Posterior vena cava (tissue), 2 donors: ENCODE measurements around the gene FMC1. TPM values are rescaled to one million over a fixed set of nuclear protein-coding genes. Genes with fewer than 3 reads are reported as not detected.
"Not testable (repeated sequence)": the region's sequence is repeated elsewhere in the genome, so short reads cannot be mapped to it uniquely, and the experiment has no call there.

ENCODE experiments used
- DNase-seq: peaks from one replicate; pipeline ENCODE4 v3.0.0-alpha.2; 2020; ENCODE audit warnings: low spot score
- intact Hi-C, 2 donors: fragments of 100-400 bp; cut with DNase I; formaldehyde crosslinking; loops; one replicate each; pipeline versions ENCODE4 v1.14.1 to v1.14.2; 2022 to 2023
- long read RNA-seq, 2 donors: library from polyadenylated mRNA; unstranded; transcript quantifications; one replicate each; pipeline ENCODE4 v2.0.0, GENCODE V29; 2020 to 2021
- total RNA-seq, 2 donors: library from RNA; stranded (reverse); fragmentation: NEBNext Ultra II Directional; extraction: Animal tissue kit (Norgen Biotek cat#: 25700); gene quantifications; one replicate each; pipeline ENCODE4 v1.2.1, GENCODE V29; 2021
- donor health status: DM: yes; HTN: yes; CAD: no.
- donor health status: DM: yes; HTN: yes; CAD: no.

FMC1 gene
- total RNA-seq: 10 to 100 TPM in 1 of 2 donors, 1 to 10 TPM in 1; 7.9 to 12.8 TPM
- long read RNA-seq, donor 1, transcript FMC1-201 (2 exons, 1,210 nt): major isoform, 5 of 6 reads
- long read RNA-seq, donor 1, partial matches to known transcripts: 0 of 6 reads
- long read RNA-seq, donor 1, other reads (novel, unspliced or antisense): 0 of 6 reads
- long read RNA-seq, donor 2, partial matches to known transcripts: 0 of 1 reads
- long read RNA-seq, donor 2, other reads (novel, unspliced or antisense): 0 of 1 reads

DNA sequence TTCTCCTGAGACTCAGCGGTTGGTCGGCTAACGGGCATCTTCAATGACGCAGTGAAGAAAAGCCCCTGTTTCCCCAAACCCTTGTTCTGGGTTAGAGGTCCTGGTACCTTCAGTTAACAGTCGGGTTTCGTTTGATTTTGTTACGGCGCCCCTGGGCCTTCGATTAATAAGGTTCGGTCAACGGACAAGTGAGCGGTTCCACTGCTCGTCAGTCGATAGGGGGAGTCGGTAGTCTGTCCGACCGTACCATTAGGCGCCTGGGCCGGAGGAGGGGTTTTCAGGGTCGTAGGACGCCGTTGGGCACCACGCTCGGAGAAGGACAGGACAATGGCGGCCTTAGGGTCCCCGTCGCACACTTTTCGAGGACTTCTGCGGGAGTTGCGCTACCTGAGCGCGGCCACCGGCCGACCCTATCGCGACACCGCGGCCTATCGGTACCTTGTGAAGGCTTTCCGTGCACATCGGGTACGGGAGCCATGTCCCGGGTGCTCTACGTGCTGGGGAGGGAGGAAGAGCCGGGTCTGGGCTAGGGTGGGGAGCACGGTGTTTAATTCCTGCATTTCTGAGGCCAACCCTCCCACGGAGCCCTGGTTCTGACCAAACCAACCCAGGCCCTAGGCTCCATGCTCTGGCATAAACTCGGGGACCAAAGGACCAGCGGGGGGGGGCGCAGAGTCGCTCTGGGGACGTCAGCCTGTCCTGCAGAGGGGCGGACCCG lies at the start of gene FMC1:
TSS of gene FMC1 (plus strand) at position 280 of the 718 bp plus-strand sequence. CDS start at position 328, 48 bp downstream.
- DNase-seq: peak; percentile 97
- intact Hi-C loops: loop anchor here in 1 of 2 donors (2.0 kb wide), 1 partner anchor 20 kb away; no protein-coding TSS in a partner anchor

DNA sequence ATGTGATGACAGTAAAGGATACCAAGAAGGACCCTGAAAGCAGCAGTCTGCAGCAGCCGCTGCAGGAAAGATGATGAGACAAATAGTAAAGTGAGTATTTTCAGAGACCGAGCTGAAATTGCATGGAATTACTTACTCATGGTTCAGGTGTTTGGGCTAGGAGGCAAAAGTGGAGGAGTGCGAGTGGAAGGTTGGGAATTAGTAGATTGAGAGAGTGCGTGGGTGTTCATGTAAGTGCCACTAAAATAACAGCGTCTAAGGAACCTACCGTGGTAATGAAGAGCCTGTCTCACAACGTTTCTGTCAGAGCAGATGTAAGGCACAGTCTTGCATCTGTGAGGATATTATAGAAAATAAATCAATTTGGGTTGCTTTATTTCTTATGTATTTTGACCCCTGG lies 48.3 kb upstream of the FMC1 start:
- intact Hi-C loops: loop anchor here in 1 of 2 donors (1.0 kb wide), 1 partner anchor 22 kb away; no protein-coding TSS in a partner anchor
- no peak for DNase-seq

- intact Hi-C loops: no loop called here
- DNase-seq: no peak
Observed at GRCh38 chr7:139293534-139293933, 47.6 kb upstream of the FMC1 start.

DNA sequence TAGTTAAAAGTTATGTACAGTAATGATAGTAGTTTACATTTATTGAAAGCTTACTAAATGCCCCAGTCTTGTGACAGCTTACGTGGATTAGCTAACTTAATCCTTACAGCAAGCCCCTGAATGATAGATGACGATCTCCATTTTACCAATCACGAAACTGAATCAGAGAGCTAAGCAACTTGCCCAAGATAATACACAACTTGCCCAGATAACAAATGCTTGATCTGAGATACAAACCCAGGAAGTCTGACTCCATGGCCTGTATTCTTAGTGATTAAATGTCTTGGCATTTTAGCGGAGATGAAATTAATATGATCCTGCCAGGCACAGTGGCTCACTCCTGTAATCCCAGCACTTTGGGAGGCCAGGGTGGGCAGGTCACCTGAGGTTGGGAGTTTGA lies 46.9 kb upstream of the FMC1 start:
- intact Hi-C loops: no loop called here
- DNase-seq: no peak

GRCh38 chr7:139294951-139295575 lies 46.1 kb upstream of the FMC1 start:
- DNase-seq: no peak
- intact Hi-C loops: no loop called here

GRCh38 chr7:139297795-139298194 lies 43.3 kb upstream of the FMC1 start:
- intact Hi-C loops: no loop called here
- DNase-seq: no peak

GRCh38 chr7:139299296-139299695 lies 41.8 kb upstream of the FMC1 start:
- DNase-seq: no peak
- intact Hi-C loops: no loop called here

GRCh38 chr7:139300390-139300789 lies 40.7 kb upstream of the FMC1 start:
- intact Hi-C loops: no loop called here
- no peak for DNase-seq

DNA sequence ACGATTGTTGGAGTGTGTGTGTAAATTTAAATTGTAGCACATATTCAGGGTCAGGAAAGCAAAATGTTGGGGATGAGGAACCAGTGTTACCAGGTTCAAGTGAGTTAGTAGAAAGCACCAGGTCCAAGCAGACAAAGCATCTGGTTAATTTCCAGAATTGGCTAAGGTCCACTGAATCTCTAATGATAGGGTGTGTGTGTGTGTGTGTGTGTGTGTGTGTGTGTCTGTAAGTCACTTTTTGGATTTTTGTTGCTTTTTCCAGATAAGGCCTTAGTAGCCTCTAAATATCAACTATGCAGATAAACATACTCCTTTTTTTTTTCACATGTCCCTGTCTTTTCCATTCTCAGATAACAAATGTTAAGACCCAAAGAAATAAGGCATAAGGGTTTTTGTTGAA lies 36.6 kb upstream of the FMC1 start:
- intact Hi-C loops: no loop called here
- DNase-seq: no peak

DNA sequence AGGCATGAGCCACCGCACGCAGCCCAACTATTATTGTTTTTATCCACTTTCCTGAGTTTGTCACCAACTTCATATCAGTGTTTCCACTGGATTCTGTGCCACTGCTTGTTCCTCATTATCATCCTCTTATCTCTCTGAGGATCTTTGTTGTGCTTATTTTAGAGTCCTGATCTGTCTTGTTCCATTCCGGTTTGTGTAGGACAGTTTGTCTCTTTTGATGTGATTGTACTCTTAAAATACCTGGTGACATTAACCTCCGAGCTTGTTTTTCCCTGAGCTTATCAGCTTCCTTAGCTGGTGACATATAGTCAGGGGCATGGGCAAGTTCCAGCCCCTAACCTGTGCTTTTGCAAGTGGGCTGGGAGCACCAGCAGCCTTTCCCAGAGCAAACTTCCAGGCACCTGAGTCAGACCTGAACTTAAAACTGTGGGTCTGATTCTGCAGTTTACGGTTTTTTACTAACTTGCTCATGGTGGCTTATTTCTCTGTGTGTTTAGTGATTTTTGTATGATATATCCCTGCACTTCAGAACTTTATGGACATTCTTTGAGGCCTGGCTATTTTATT lies 23.1 kb upstream of the FMC1 start:
- DNase-seq: no peak
- intact Hi-C loops: no loop called here

DNA sequence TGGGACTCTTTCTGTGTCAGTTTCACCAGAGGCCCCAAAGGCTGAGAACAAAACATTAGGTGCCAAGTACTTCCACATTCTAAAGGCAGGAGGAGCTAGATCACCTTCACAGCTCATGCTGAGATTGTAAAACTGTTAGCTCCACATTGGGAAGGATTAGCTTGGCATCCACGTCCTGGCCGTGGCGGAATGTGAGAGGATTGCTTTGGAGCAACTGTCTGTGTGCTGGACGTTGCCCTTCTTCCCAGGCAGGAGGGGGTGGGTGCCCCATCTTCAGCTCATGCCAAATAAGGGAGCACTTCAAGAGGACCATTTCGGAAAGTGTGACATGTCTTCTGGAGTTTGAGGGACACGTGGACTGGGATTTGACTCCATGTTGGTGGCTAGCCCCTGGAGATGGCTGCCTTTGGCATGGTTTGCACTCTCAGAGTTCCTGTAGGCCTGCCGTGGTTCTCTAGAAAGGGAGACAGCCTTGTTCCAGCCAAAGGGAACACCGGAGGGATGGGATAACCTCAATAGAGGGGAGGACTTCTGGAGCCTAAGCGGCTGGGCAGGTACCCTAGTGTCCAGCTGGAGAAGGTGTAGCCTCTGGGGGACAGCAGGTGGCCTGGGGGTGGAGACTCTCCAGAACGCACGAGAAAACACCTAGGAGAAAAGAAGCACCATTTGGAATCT lies 19.9 kb upstream of the FMC1 start:
- no peak for DNase-seq
- intact Hi-C loops: no loop called here

- intact Hi-C loops, DNase-seq: not testable (repeated sequence)
Observed at GRCh38 chr7:139324709-139325108, 16.4 kb upstream of the FMC1 start.

DNA sequence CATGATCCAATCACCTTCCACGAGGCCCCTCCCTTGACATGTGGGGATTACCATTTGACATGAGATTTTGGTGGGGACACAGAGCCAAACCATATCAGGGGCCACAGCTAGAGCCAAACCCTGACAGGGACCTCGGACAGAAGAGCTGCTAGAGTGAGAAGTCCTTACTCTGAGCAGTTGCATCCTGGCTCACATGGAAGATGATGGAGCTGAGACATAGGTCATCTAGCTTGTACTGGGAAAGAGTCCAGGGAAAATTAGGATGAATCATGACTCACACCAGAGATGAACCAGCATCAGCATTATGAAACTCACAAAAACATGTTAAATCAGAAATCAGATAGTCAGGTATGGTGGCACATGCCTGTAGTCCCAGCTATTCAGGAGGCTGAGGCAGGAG lies 12.8 kb upstream of the FMC1 start:
- no peak for DNase-seq
- intact Hi-C loops: no loop called here

- DNase-seq: no peak
- intact Hi-C loops: no loop called here
Observed at GRCh38 chr7:139329119-139329518, 12.0 kb upstream of the FMC1 start.

- no peak for DNase-seq
Observed at GRCh38 chr7:139330333-139331030, 10.7 kb upstream of the FMC1 start.

DNA sequence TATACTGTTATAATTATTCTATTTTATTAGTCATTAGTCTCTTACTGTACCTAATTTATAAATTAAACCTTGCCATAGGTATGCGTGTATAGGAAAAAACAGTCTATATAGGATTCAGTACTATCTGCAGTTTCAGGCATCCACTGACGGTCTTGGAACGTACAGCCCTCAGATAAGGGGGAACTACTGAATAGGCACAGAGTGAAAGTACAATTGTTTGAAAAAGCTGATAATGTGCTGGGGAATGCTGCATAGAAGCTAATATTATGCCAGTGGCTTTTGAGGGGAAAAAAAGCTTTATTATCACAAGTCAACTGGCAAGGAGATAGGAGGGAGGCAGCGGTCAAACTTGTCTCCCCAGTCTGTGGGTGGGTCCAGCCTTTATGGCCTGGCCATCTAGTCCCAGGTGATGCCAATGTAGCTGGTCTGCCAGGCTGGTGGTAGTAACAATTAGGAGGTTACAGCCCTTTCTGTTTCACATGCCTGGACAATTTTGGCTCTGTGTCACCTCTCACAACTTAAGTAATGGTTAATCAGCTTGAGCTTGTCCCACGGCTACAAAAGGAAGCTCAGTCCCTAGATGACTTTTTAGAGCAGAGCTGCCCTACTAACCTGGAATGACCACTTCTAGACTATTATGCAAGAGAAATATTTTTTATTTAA lies 8.3 kb upstream of the FMC1 start:
- no peak for DNase-seq
- intact Hi-C loops: no loop called here

More at GRCh38 chr7:139330333-139331030, 10.7 kb upstream of the FMC1 start:
- intact Hi-C loops: no loop called here

GRCh38 chr7:139333443-139333842 lies 7.7 kb upstream of the FMC1 start:
- intact Hi-C loops, DNase-seq: not testable (repeated sequence)

DNA sequence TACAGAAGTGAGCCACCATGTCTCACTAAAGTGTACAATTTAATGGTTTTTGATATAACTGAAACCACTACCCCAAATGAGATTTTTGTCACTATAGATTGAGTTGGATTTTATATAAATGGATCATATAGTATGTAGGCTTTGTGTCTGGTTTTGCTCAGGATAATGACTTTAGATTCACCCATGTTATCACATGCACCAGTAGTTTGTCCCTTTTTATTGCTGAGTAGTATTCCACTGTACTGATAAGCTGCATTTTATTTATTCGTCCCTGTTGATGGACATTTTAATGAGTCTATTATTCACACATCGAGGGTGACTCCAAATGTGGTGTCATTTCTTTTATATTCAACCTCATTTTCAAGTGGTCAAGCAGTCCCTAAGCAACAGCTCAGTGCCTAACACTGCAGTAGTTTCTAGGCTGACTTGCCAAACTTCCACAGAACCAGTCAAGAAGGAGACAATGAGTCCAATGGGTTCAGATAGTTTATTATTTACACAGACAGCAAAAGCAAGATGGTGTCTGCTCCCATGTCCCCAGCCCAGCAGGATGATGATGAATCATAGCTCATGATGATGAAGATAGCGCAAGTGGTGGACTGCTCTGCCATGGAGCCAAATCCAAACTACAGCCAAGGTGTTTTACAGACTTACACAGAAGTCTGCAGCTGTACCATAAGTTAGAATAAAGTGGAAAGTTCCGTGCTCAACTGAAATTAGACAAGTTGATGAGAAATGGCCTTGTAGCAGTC lies 6.6 kb upstream of the FMC1 start:
- intact Hi-C loops: no loop called here
- no peak for DNase-seq
